SK-N-SH treated with all-trans-retinoic acid at 6 μM for 48 hours (cell line): ENCODE results near the gene KIF4A.
"Not testable (repeated sequence)": the region's sequence is repeated elsewhere in the genome, so short reads cannot be mapped to it uniquely, and the experiment has no call there.

Experiments
- ATAC-seq: fragments of 200-7000 bp; cut with Tn5 transposase; 3 replicates; pipeline ENCODE4 v1.9.1; 2020; ENCODE audit warnings: mild to moderate bottlenecking, moderate library complexity
- BACH2 ChIP-seq: fragments of 250-450 bp; sonication (Bioruptor Pico); IDR thresholded peaks from 2 replicates; pipeline ENCODE4 v1.9.0; 2021; ENCODE audit warnings: mild to moderate bottlenecking, borderline replicate concordance
- CSDC2 ChIP-seq: fragments of 250-450 bp; sonication (Bioruptor Pico); IDR thresholded peaks from 2 replicates; pipeline ENCODE4 v1.5.0; 2020; ENCODE audit warnings: mild to moderate bottlenecking, moderate library complexity
- ESRRG ChIP-seq: fragments of 250-450 bp; sonication (Bioruptor Pico); IDR thresholded peaks from 2 replicates; pipeline ENCODE4 v1.6.1; 2021; ENCODE audit warnings: mild to moderate bottlenecking
- GLIS3 ChIP-seq: fragments of 250-450 bp; sonication (Bioruptor Pico); IDR thresholded peaks from 2 replicates; pipeline ENCODE4 v1.5.0; 2020; ENCODE audit warnings: mild to moderate bottlenecking, moderate library complexity
- ISL1 ChIP-seq: fragments of 250-450 bp; sonication (Bioruptor Pico); IDR thresholded peaks from 2 replicates; pipeline ENCODE4 v2.1.2; 2022; ENCODE audit warnings: mild to moderate bottlenecking, moderate library complexity
- OSR1 ChIP-seq: fragments of 250-450 bp; sonication (Bioruptor Pico); IDR thresholded peaks from 2 replicates; pipeline ENCODE4 v1.8.0; 2022; ENCODE audit warnings: moderate library complexity, mild to moderate bottlenecking, inconsistent platforms
- PPARA ChIP-seq: fragments of 250-450 bp; sonication (Bioruptor Pico); IDR thresholded peaks from 2 replicates; pipeline ENCODE4 v1.5.0; 2020; ENCODE audit warnings: mild to moderate bottlenecking, borderline replicate concordance
- RARB ChIP-seq: fragments of 250-450 bp; sonication (Bioruptor Pico); IDR thresholded peaks from 2 replicates; pipeline ENCODE4 v1.8.0; 2021; ENCODE audit warnings: mild to moderate bottlenecking, moderate library complexity
- TCF4 ChIP-seq: fragments of 250-450 bp; sonication (Bioruptor Pico); IDR thresholded peaks from 2 replicates; pipeline ENCODE4 v1.8.0; 2021; ENCODE audit warnings: mild to moderate bottlenecking, moderate library complexity, borderline replicate concordance
- TOX ChIP-seq: fragments of 250-450 bp; sonication (Bioruptor Pico); IDR thresholded peaks from 2 replicates; pipeline ENCODE4 v1.8.0; 2021; ENCODE audit warnings: mild to moderate bottlenecking, moderate library complexity, borderline replicate concordance
- ZFP3 ChIP-seq: fragments of 250-450 bp; sonication (Bioruptor Pico); IDR thresholded peaks from 2 replicates; pipeline ENCODE4 v1.5.0; 2020; ENCODE audit warnings: mild to moderate bottlenecking, moderate library complexity
- ZFP30 ChIP-seq: fragments of 450-650 bp; formaldehyde crosslinking; IDR thresholded peaks from 2 replicates; pipeline ENCODE4 v1.5.0; 2022; ENCODE audit warnings: mild to moderate bottlenecking, moderate library complexity
- ZNF565 ChIP-seq: fragments of 450-650 bp; formaldehyde crosslinking; conservative IDR thresholded peaks from 2 replicates; pipeline ENCODE4 v1.5.0; 2020; ENCODE audit warnings: low read depth, mild to moderate bottlenecking, moderate library complexity
- ZNF70 ChIP-seq: fragments of 450-650 bp; formaldehyde crosslinking; IDR thresholded peaks from 2 replicates; pipeline ENCODE4 v1.5.0; 2020; ENCODE audit warnings: mild to moderate bottlenecking, moderate library complexity
- ZNF8 ChIP-seq: fragments of 450-650 bp; formaldehyde crosslinking; IDR thresholded peaks from 2 replicates; pipeline ENCODE4 v1.5.0; 2020; ENCODE audit warnings: mild to moderate bottlenecking, moderate library complexity
- TF ChIP-seq, protein P1 (sequence below): fragments of 250-450 bp; sonication (Bioruptor Pico); IDR thresholded peaks from 2 replicates; pipeline ENCODE4 v1.5.1; 2021; ENCODE audit warnings: mild to moderate bottlenecking, moderate library complexity
- TF ChIP-seq, protein P2 (sequence below): fragments of 250-450 bp; sonication (Bioruptor Pico); IDR thresholded peaks from 2 replicates; pipeline ENCODE4 v1.5.0; 2020; ENCODE audit warnings: mild to moderate bottlenecking, moderate library complexity
- TF ChIP-seq, protein P3 (sequence below): fragments of 250-450 bp; sonication (Bioruptor Pico); IDR thresholded peaks from 2 replicates; pipeline ENCODE4 v1.5.1; 2020; ENCODE audit warnings: low read depth, mild to moderate bottlenecking, moderate library complexity
- TF ChIP-seq, protein P4 (sequence below): fragments of 250-450 bp; sonication (Bioruptor Pico); IDR thresholded peaks from 2 replicates; pipeline ENCODE4 v1.8.0; 2020; ENCODE audit warnings: mild to moderate bottlenecking, moderate library complexity, borderline replicate concordance
- TF ChIP-seq, protein P5 (sequence below): fragments of 250-450 bp; sonication (Bioruptor Pico); IDR thresholded peaks from 2 replicates; pipeline ENCODE4 v1.8.0; 2021; ENCODE audit warnings: low read depth, mild to moderate bottlenecking, moderate library complexity, borderline replicate concordance

Gene KIF4A

DNA sequence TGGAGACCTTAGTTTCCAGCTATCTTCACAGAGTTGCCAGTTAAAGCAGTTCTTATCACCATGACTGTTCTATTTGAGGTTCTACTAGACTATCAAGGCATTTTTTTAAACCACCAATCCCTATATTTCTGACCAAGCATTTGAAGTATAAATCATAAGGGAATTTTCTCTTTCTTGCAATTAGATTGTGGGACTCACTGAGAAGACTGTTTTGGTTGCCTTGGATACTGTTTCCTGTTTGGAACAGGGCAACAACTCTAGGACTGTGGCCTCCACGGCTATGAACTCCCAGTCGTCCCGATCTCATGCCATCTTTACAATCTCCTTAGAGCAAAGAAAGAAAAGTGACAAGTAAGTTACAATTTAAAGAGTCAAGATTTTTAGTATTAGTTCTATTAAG, 11.8 kb downstream of the KIF4A start:
- TF ChIP-seq, protein P1, sequence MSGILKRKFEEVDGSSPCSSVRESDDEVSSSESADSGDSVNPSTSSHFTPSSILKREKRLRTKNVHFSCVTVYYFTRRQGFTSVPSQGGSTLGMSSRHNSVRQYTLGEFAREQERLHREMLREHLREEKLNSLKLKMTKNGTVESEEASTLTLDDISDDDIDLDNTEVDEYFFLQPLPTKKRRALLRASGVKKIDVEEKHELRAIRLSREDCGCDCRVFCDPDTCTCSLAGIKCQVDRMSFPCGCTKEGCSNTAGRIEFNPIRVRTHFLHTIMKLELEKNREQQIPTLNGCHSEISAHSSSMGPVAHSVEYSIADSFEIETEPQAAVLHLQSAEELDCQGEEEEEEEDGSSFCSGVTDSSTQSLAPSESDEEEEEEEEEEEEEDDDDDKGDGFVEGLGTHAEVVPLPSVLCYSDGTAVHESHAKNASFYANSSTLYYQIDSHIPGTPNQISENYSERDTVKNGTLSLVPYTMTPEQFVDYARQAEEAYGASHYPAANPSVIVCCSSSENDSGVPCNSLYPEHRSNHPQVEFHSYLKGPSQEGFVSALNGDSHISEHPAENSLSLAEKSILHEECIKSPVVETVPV (CRISPR knock-in tag) = no peak
- TF ChIP-seq ZNF565 (CRISPR knock-in tag) (no peak), CSDC2 (no peak), ZFP3 (no peak), ZFP30 (no peak), TOX (CRISPR knock-in tag) (no peak), ESRRG (CRISPR knock-in tag) (no peak), ISL1 (CRISPR knock-in tag) (no peak), OSR1 (CRISPR knock-in tag) (no peak), ZNF70 (CRISPR knock-in tag) (no peak)
- peak; percentile 94 for ATAC-seq

DNA sequence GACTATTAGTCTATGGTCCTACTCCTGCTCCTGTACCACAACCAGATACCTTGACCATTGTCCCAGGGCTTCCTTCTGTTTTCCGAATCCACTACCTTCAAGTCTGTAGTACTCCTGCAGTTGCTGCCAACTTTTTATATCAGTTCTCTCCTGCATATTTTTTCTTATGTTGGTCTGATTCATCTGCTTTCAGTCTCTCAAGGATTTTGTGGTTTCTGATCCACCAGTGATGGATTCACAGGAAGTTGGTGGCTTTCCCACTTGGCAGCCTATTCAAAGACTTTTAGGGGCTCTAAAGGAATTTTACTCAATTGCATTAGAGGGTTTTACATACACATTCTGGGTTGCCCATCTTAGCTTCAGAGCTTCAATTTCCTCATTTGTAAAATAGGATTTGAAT, 23.6 kb downstream of the KIF4A start:
- peak; percentile 60; the same call in 2 of the 3 replicates for ATAC-seq
- TF ChIP-seq CSDC2 (no peak), ZNF565 (CRISPR knock-in tag) (no peak), GLIS3 (CRISPR knock-in tag) (no peak), TCF4 (CRISPR knock-in tag) (no peak), ISL1 (CRISPR knock-in tag) (no peak), BACH2 (CRISPR knock-in tag) (no peak), ZNF8 (CRISPR knock-in tag) (no peak), PPARA (CRISPR knock-in tag) (no peak), RARB (CRISPR knock-in tag) (no peak)
- TF ChIP-seq, protein P2, sequence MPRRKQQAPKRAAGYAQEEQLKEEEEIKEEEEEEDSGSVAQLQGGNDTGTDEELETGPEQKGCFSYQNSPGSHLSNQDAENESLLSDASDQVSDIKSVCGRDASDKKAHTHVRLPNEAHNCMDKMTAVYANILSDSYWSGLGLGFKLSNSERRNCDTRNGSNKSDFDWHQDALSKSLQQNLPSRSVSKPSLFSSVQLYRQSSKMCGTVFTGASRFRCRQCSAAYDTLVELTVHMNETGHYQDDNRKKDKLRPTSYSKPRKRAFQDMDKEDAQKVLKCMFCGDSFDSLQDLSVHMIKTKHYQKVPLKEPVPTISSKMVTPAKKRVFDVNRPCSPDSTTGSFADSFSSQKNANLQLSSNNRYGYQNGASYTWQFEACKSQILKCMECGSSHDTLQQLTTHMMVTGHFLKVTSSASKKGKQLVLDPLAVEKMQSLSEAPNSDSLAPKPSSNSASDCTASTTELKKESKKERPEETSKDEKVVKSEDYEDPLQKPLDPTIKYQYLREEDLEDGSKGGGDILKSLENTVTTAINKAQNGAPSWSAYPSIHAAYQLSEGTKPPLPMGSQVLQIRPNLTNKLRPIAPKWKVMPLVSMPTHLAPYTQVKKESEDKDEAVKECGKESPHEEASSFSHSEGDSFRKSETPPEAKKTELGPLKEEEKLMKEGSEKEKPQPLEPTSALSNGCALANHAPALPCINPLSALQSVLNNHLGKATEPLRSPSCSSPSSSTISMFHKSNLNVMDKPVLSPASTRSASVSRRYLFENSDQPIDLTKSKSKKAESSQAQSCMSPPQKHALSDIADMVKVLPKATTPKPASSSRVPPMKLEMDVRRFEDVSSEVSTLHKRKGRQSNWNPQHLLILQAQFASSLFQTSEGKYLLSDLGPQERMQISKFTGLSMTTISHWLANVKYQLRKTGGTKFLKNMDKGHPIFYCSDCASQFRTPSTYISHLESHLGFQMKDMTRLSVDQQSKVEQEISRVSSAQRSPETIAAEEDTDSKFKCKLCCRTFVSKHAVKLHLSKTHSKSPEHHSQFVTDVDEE (CRISPR knock-in tag) = no peak
- TF ChIP-seq, protein P1 (CRISPR knock-in tag) = no peak
- TF ChIP-seq, protein P3, sequence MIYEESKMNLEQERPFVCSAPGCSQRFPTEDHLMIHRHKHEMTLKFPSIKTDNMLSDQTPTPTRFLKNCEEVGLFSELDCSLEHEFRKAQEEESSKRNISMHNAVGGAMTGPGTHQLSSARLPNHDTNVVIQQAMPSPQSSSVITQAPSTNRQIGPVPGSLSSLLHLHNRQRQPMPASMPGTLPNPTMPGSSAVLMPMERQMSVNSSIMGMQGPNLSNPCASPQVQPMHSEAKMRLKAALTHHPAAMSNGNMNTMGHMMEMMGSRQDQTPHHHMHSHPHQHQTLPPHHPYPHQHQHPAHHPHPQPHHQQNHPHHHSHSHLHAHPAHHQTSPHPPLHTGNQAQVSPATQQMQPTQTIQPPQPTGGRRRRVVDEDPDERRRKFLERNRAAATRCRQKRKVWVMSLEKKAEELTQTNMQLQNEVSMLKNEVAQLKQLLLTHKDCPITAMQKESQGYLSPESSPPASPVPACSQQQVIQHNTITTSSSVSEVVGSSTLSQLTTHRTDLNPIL (CRISPR knock-in tag) = no peak

DNA sequence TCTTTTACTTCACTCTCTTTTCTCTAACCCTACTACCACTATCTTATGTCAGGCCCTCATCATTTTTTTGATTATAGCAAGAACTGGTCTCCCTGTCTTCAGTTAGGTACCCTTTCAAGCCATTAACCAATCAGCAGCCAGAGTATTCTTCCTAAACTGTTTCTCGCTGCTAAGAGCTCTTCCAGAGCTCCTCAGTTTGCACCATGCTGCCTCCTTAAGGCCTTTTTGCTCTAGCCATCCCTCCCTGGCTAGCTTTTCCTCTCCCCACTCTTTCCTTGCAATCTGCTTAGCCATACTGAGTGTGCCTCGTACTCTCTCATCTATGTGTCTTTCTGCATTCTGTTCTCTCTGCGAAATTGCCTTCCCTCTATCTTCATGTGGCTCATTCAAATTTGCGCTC, 32.9 kb downstream of the KIF4A start:
- peak; percentile 80 for ATAC-seq
- TF ChIP-seq, protein P4, sequence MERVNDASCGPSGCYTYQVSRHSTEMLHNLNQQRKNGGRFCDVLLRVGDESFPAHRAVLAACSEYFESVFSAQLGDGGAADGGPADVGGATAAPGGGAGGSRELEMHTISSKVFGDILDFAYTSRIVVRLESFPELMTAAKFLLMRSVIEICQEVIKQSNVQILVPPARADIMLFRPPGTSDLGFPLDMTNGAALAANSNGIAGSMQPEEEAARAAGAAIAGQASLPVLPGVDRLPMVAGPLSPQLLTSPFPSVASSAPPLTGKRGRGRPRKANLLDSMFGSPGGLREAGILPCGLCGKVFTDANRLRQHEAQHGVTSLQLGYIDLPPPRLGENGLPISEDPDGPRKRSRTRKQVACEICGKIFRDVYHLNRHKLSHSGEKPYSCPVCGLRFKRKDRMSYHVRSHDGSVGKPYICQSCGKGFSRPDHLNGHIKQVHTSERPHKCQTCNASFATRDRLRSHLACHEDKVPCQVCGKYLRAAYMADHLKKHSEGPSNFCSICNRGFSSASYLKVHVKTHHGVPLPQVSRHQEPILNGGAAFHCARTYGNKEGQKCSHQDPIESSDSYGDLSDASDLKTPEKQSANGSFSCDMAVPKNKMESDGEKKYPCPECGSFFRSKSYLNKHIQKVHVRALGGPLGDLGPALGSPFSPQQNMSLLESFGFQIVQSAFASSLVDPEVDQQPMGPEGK (CRISPR knock-in tag) = no peak
- no peak for TF ChIP-seq OSR1 (CRISPR knock-in tag)
- TF ChIP-seq, protein P5, sequence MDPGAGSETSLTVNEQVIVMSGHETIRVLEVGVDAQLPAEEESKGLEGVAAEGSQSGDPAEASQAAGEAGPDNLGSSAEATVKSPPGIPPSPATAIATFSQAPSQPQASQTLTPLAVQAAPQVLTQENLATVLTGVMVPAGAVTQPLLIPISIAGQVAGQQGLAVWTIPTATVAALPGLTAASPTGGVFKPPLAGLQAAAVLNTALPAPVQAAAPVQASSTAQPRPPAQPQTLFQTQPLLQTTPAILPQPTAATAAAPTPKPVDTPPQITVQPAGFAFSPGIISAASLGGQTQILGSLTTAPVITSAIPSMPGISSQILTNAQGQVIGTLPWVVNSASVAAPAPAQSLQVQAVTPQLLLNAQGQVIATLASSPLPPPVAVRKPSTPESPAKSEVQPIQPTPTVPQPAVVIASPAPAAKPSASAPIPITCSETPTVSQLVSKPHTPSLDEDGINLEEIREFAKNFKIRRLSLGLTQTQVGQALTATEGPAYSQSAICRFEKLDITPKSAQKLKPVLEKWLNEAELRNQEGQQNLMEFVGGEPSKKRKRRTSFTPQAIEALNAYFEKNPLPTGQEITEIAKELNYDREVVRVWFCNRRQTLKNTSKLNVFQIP = no peak
- TF ChIP-seq ZNF565 (CRISPR knock-in tag) = no peak
- TF ChIP-seq, protein P1 (CRISPR knock-in tag) = no peak
- no peak for TF ChIP-seq ZNF70 (CRISPR knock-in tag)
- TF ChIP-seq PPARA (CRISPR knock-in tag) = no peak

DNA sequence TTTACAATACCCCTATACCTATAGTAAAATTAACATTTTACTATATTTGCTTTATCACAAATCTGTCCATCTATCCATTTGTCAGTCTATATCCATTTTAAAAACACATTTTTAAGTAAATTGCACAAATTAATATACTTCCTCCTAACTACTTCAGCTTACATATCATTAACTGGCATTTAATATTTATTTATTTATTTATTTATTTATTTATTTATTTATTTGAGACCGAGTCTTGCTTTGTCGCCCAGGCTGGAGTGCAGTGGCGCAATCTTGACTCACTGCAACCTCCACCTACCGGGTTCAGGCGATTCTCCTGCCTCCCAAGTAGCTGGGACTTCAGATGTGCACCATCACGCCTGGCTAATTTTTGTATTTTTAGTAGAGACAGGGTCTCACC, 33.7 kb downstream of the KIF4A start:
- not testable (repeated sequence) for ATAC-seq
